Posterior vena cava (tissue), 2 donors: ENCODE measurements around the gene PKHD1. TPM values are rescaled to one million over a fixed set of nuclear protein-coding genes. Genes with fewer than 3 reads are reported as not detected.

Source experiments
- DNase-seq: peaks from one replicate; pipeline ENCODE4 v3.0.0-alpha.2; 2020; ENCODE audit warnings: low spot score
- intact Hi-C, 2 donors: fragments of 100-400 bp; cut with DNase I; formaldehyde crosslinking; loops; one replicate each; pipeline versions ENCODE4 v1.14.1 to v1.14.2; 2022 to 2023
- total RNA-seq, 2 donors: library from RNA; stranded (reverse); fragmentation: NEBNext Ultra II Directional; extraction: Animal tissue kit (Norgen Biotek cat#: 25700); gene quantifications; one replicate each; pipeline ENCODE4 v1.2.1, GENCODE V29; 2021
- donor health status: DM: yes; HTN: yes; CAD: no.
- donor health status: DM: yes; HTN: yes; CAD: no.

The PKHD1 gene
- total RNA-seq, 2 donors from 2014 or later, result not detected

DNA sequence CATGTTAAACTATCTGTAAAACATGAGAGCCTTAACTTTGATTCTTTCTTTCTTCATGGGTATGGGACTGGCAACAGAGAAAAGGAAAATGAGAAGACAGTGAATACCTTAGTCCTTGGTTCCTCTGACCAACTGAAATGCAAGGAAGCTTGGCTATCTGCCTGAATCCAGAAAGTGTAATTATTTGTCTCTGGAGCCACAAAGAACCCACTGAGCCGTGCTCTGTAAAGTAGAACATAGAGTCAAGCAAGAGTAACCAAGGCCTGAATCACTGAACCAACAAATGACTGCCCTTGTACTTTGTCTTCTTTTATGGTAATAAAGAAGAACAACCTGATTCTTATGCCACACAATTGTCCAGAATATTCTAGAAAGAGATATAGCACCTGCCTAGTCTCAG, 27.6 kb downstream of the PKHD1 start:
- DNase-seq, result no peak
- intact Hi-C loops, result loop anchor here in 1 of 2 donors (5.0 kb wide), 1 partner anchor 1453 kb away; no protein-coding TSS in a partner anchor

DNA sequence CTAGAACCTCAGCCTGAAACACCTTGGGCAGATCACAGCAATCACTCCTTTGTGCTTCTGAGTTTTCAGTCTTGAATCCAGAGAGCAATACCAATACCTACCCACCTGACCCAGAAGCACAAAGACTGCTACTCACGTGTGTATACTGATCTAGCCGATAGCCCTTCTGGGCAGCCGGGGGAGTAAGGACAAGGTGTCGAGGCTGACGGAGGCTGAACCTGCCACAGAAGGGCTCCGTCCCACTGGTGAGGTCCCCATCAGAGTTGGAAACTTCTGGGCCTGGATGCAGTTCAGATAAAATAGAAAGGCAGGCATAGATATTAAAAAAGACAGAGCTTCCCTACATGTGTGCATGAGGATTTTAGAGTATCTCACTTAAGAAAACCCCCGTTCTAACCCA, 32.0 kb downstream of the PKHD1 start:
- intact Hi-C loops, result no loop called here
- no peak for DNase-seq

DNA sequence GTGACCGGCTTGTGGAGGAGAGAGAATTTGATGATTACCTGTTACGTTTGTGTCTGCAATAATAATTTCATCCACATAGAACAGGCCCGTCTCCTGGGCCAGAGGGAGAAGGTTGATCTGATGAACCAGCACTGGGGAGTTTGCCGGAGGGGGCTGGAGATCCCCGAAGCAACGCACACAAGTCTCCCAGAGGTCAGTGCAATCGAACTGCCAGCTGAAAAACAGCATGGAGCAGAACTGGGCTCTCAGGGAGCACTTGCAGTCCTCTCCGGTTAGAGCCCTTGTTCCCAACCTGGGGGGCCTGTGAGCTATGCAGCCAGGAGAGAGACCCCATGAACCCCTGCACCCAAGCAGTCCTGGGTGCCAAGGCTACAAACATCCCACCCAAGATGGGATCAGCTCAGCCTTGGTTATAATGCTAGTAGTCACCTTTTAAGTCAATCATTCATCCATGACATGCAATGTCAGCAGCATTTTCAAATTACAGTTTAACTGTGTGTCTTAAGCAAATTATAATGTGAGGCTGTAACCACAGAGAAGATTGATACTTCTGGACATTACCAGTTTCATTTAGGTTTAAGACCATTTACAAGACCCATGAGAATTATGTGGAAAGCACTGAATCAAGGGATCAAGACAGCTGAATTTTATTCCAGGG, 34.2 kb downstream of the PKHD1 start:
- intact Hi-C loops, result no loop called here
- DNase-seq, result peak; percentile 62

DNA sequence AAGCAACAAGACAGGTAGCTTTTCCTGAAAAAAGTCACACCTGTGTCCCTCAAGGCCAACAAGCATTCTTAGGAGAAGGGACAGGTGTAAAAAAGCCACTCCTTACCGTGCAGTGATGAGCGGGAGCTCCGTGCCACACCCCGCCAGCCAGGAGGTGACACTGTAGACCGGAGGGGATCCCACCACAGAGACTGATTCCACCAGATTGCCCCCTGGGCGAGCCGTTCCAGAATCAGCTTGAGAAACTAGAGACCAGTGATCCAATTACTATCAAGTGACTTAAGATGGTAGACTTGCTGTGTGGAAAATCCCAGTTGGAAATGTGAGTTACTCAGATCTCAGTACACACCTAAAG, 37.4 kb downstream of the PKHD1 start:
- no peak for DNase-seq
- intact Hi-C loops, result no loop called here

DNA sequence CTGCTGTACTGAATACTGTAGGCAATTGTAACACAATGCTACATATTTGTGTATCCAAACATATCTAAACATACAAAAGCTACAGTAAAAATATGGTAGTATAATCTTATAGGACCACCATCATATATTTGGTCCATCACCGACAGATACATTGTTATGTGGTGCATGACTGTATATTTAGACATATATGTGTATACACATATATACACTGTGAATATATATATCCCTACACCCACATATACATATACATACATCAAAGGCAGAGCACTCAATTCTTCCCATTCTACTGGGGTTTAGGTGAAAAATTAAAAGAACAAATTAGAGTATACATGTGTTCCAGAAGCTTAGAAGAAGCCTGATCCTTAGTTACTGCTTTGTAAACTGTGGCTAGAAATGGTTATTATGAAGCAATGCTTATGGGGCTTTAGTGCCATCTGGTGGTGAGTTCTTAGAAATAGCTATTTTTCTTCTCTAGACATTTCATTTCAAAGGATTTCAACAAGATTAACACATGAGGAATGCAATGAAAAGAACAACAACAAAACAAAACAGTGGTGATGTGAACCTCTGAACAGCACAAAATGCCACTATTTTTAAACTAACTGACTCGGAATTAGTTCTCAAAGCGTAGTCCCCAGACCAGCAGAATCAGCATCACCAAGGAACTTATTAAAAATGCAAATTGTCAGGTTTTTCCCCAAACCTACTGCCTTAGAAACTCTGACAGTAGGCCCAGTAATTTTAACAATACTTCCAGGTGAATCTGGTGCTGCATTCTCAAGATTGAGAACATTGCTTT, 38.0 kb downstream of the PKHD1 start:
- no peak for DNase-seq
- intact Hi-C loops, result no loop called here

DNA sequence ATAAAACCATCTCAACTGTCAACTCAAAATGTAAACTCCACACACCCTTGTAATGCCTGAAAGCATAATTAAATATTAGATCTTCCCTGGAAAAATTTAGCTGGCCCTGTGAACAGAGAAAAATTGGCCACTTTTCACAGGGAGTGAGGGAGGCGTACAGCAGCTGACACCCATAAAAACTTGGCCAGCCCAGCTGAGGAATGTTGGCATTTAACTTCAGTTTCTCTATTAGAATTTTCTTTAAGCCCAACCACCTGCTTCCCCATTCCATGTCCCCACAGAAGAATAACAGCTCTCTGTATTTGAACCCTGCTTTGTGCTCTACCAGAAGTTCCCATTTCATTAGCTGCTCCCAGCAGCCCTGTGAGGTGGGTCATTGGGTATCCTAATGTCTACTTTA, 41.0 kb downstream of the PKHD1 start:
- no peak for DNase-seq
- intact Hi-C loops, result no loop called here

DNA sequence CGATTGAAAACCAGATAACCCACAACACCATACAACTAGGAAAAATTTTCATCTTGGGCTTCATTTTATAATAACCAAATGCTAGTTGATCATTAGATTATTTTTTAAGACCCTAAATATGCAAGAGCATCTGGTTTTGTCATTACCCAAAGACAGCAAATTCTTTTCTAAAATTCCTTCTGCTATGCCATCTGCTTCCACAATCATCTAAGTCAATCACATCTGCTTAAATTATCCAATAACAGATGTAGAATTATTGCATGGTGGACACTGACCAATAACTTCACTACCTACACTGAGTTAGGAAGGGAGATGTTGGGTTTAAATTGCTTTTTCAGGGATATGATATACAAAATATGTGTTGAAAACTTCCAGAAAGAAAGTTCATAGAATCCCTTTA, 41.9 kb downstream of the PKHD1 start:
- intact Hi-C loops, result no loop called here
- DNase-seq, result no peak

DNA sequence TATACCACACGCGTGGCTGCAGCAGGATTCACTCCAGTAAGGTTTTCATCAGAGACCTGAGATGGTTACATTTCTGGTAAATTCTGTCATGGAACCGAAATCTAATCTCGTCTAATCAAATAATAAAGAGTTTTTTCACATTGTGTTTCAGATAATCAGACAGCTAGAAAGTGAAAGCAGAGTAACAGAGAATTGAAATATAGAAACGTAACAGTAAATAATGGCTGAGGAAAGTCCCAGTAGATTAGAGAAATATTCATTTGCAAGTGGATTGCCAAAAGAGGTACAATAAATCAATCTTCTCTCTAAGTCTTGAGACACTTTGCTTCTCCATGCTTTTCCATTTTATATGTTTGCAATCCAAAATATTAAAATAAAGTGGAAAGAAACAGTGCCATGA, 42.4 kb downstream of the PKHD1 start:
- DNase-seq, result no peak
- intact Hi-C loops, result no loop called here

DNA sequence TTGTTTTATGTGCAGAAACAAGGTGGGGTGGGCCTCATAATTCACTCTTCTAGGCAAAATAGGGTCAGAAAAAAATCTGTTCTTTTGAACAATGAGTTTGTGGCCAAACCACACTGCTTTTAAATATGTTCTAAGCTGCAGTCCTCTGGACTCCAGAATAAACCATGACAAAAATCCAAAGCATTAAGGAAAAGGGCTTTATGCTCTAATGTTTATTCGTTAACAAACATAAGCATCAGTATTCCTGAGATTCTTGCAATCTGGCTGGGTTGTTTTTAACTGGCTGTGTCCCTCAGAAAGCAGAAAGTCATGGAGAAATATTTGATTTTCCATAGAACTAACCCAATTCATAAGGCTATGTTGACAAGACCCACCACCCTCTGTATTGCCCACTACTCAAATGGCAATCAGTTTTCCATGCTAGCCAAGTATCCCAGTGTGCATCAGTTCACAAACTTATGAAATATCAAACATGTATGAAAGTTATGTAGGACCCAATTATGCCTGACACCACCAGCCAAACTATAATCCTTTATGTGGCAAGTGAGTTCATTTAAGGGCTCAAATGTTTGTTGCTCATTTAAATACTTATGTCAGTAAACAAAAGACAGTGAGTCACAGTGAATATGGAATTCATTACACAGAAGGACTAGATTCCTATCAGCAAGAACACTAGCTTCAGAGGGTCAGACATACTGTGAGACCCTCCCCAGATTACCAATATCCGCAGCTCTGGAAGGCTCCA, 45.1 kb downstream of the PKHD1 start:
- intact Hi-C loops, result no loop called here
- DNase-seq, result no peak

DNA sequence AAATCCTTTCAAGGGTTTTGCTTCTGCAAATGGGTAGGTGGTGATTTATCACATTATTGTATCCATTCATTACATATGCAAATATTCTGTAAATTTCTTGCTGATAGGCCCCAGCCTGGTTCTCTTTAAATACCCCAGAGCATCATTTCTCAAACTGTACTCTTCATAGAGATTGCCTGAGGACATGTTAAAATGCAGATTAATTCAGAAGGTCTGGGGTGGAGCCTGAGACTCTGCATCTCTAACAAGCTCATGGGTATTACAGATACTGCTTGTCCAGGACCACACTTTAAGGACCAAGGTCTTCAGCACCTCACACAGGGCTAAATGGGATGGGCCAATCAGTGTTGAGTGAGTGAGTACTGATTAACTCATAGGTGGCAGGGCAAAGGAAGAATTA, 46.3 kb downstream of the PKHD1 start:
- DNase-seq, result no peak
- intact Hi-C loops, result no loop called here

DNA sequence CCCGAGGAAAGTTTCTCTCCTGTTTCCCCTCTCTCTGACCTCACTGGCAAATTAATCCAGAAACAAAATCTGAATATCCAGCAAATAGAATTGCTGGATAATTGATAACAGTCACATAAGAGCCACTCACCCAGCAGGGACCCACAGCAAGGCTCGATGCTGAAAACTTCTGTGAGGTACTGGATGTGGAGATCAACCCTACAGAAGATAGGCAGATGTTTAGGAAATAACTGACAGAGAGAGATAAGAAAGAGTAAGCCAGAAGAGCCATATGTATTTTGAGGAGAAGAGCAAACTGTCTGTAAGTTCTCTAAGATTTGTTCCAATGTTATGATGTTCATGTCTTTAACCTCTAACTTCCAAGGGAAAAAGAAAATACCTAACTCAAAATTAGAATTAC, 59.7 kb downstream of the PKHD1 start:
- intact Hi-C loops, result loop anchor here in 1 of 2 donors (10.0 kb wide), 2 partner anchors 173 to 1213 kb away; partner anchors contain the start of gene TFAP2B
- DNase-seq, result no peak

DNA sequence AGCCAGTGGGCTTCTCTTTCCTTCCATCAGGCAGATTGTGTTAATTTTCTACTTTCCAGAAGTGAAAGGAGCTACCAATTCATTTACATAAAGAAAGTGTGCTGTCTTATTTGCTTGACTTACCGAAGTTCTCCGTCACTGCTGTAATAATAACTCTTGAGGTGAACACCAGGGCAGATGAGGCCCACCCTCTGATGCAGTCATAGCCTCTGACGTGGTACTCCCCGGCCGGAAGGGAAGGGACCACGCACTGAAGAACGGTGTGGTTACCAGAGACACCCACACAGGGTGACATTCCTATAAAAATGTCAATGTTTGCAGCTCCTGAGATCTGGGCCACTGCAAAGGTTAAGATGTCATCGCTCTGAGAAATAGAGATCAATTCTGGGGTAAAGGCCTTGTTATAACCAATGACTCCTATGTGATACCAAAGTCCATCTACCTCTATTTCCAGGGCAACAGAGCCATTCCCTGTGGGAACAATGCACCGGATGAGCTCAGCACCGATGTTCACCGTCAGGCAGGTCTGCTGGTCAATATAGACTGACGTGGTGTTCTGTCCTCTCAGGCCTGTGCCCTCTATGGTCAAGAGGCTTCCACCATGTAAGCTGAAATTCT, 62.9 kb downstream of the PKHD1 start:
- intact Hi-C loops, result loop anchor here in 1 of 2 donors (10.0 kb wide), 2 partner anchors 170 to 1210 kb away; partner anchors contain the start of gene TFAP2B
- DNase-seq, result no peak

DNA sequence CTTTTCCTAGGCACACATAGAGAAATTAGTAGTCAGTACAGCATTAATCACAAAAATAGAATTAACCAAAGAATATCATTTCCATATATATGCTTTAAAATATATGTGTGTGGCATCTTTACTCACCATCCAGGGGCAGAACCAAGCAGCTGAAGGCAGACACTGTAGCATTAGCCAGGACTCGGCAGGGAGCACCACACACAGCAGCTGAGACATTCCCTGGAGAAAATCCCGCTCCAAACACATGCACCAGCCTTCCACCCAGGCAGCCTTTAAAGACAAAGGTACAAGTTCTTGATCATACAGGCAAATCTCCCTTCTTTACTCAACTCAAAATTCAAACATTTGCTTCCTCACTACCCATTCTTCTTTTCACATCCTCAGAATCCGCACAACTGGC, 64.7 kb downstream of the PKHD1 start:
- intact Hi-C loops, result loop anchor here in 1 of 2 donors (10.0 kb wide), 2 partner anchors 168 to 1208 kb away; partner anchors contain the start of gene TFAP2B
- DNase-seq, result no peak

DNA sequence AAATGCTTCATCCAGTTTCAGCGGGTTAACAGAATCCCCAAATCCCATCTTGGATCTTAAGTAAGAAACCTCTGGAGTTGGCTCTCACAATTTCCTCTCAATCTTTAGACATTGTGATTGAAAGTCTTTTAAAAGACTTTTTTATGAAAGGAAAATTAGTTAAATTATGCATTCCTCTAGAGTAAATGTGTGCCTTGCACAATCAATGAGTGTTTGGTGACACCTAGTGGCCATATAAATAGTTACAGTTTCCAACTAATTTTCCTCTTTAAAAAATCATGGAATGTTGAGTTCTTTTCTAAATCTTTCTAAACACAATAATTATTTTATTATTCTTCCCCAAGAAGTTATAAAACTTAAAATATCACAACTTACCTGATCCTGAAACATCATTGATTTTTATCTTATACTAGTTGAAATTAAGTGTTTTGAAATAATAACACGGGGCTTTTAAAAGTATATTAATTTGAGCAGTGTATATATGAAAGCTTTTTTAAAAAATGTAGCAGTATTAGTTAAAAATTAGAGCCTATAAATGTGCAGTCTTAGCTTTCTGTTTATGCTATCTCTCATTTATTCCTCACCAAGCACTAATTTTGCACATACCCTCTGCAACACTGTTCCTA, 66.4 kb downstream of the PKHD1 start:
- intact Hi-C loops, result loop anchor here in 1 of 2 donors (10.0 kb wide), 2 partner anchors 166 to 1206 kb away; partner anchors contain the start of gene TFAP2B
- DNase-seq, result no peak

DNA sequence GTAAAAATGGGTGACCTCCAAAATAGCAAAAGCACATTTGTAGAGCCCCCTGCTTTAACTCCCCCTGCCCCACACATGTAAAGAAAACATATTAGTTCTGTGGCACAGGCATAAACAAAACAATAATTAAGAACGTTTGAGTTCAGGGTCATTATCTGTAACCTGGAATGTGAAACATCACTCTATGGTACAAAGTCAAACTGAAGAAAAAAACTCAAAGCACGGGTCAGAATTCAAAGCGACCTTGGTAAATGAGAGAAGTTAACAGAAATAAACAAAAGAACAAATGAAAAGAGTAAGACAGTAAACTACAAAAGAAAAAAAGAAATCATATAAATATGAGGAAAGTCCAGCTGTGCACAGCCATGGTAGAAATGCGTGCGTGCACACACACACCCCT, 67.5 kb downstream of the PKHD1 start:
- DNase-seq, result no peak
- intact Hi-C loops, result loop anchor here in 1 of 2 donors (10.0 kb wide), 2 partner anchors 165 to 1205 kb away; partner anchors contain the start of gene TFAP2B

DNA sequence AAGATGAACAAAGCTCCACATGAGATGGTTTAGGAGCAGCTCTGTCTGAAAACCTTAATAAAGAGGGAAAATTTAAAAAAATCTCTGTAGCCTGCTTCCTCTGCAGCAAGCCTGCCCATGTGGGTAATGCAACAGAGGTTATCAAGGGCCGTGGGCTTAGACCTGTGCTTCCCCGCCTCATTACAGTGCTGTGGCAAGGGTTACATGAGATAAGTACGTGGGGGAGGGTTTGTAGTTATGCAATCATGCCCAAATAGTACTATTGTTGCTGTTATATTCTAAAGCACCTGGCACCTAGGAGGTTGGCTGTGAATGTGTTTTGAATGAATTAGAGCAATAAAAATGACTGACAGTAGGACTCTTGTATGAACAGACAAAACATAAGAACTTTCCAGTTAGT, 68.3 kb downstream of the PKHD1 start:
- intact Hi-C loops, result no loop called here

DNA sequence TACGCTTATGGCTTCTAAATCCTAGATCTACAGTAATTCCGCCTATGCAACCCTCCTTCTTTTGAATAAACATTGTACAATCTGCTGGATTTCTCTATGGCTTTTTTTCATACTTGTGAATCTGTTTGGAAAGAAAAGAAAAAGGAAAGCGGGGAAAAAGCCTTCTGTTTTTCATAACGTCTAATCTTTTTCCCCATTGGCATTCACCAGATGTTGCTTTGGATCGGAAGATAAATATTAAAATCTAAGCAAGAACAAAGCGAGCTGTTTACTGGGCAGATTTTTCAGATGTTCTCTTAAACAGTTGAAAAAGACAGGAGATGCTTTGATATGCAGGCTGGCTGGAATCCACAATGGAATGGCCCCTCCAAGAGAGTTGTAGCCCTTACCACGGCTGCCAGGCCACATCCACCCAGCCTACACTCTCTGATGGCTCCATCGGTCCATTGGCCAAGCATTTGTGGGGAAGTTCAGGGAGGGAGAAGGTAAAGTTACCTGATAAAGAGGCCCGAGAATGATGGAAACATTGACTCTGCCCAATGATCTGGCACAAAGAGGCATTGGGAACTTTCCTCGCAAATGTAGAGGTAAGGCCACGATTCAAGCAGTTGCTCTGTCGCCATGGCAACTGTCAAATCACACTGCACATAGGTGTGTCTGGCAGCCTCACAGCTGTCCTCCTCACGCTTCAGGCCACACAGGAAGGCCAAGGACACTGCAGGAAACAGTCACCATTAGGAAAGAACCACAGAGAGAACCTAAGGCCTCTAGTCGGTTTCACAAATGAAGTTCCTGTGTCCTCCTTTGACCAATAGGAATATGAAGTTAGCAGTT, 70.3 kb downstream of the PKHD1 start:
- intact Hi-C loops, result no loop called here
- no peak for DNase-seq

More for the DNA sequence above, 68.3 kb downstream of the PKHD1 start:
- DNase-seq, result no peak

DNA sequence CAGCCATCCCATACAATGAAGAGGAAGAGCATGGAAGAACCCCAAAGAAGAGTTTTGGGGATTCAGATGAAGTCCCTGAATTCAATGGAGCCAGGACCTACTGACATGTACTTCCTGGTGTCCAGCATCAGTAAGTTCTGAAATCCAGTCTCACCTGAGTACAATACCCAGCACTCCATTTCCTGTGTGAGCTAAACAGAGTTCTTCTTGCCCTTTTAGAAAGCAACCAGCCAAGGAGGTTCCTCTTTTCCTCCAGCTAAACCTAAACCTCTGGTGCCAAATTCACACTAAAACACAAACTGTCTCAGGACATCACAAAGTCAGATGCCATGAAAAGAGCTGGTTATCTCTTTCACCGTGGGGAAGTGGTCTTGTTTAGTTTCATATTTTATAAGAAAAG, 71.5 kb downstream of the PKHD1 start:
- no peak for DNase-seq
- intact Hi-C loops, result no loop called here
